GM12891 (cell line): ENCODE measurements around the gene TMEM54.

Experiments
- PAX5 ChIP-seq: IDR thresholded peaks from 2 replicates; pipeline ENCODE4 v1.6.1; 2011; ENCODE audit warnings: low read length, moderate library complexity, mild to moderate bottlenecking; ENCODE audit not compliant: insufficient read depth, severe bottlenecking
- POLR2AphosphoS5 ChIP-seq: IDR thresholded peaks from 2 replicates; pipeline ENCODE4 v1.6.1; 2011; ENCODE audit warnings: low read depth, low read length, control low read depth
- SPI1 ChIP-seq: IDR thresholded peaks from 2 replicates; pipeline ENCODE4 v1.6.1; 2011; ENCODE audit warnings: low read depth, low read length, control low read depth

- no peak for TF ChIP-seq SPI1
- TF ChIP-seq POLR2AphosphoS5: no peak
- no peak for TF ChIP-seq PAX5
Measured at GRCh38 chr1:32899586-32900296, 1.4 kb downstream of the TMEM54 start.
